K562 (cell line): ENCODE results near the gene CDKN1B. TPM values are rescaled to one million over a fixed set of nuclear protein-coding genes. Genes with fewer than 3 reads are reported as not detected.

Source experiments
- ATAC-seq: fragments of 200-7000 bp; cut with Tn5 transposase; 3 replicates; pipeline ENCODE4 v1.9.1; 2020; ENCODE audit warnings: moderate library complexity
- BruUV-seq: library from RNA; stranded (reverse); fragments of 400-500 nt; replicated peaks from 2 replicates; lab custom pipeline; 2021; lab: Mats Ljungman, UMichigan
- CTCF ChIA-PET: fragments of 300-600 bp; formaldehyde crosslinking; extraction: SDS; loops from one replicate; lab custom pipeline; 2021; ENCODE audit warnings: low intra/inter-chr PET ratio; lab: Yijun Ruan, JAX
- POLR2A ChIA-PET: fragments of 300-600, 350-650 bp; sonication (Branson Sonifier 250); formaldehyde crosslinking; extraction: SDS; loops from one replicate; lab custom pipeline; 2021; ENCODE audit warnings: antibody characterized with exemption, inconsistent platforms; lab: Yijun Ruan, JAX
- DNase-seq, 4 experiments: peaks; one replicate each; pipeline versions ENCODE4 v3.0.0 to v3.0.0-alpha.2; 2011 to 2018; ENCODE audit warnings: low spot score in 3 of 4, mixed read lengths in 3 of 4; ENCODE audit errors: extremely low read depth in 1 of 4
- FAIRE-seq: peaks from 2 replicates; lab custom pipeline; 2011; peaks lifted over from hg19 to GRCh38; lab: Jason Lieb, UNC
- H2AFZ ChIP-seq: 2 replicates; pipeline ENCODE4 v1.6.0; 2011; ENCODE audit warnings: low read depth, low read length, control low read depth, inconsistent platforms
- H3K27ac ChIP-seq: fragments of 200-600 bp; 3 replicates; pipeline ENCODE4 v1.8.0; 2011; ENCODE audit warnings: low read depth, mild to moderate bottlenecking, control low read depth, inconsistent platforms, low read length, moderate library complexity, mixed read lengths; ENCODE audit errors: extremely low read depth
- H3K27me3 ChIP-seq, 2 experiments: fragments of 300-600 bp in 1 of 2; 2 replicates in 1 of 2; 3 replicates in 1 of 2; pipeline versions ENCODE4 v1.6.0 to v1.8.0; 2011; ENCODE audit warnings: inconsistent platforms in 2 of 2, low read length in 2 of 2, mild to moderate bottlenecking in 1 of 2, mixed read lengths in 1 of 2, moderate library complexity in 1 of 2; ENCODE audit not compliant: control insufficient read depth in 2 of 2, insufficient read depth in 2 of 2
- H3K36me3 ChIP-seq: fragments of 300-600 bp; 3 replicates; pipeline ENCODE4 v1.8.0; 2011; ENCODE audit warnings: mild to moderate bottlenecking, low read length, inconsistent platforms; ENCODE audit not compliant: control insufficient read depth, insufficient read depth
- H3K4me1 ChIP-seq, 2 experiments: fragments of 200-600 bp in 1 of 2; replicated peaks in 1 of 2; 2 replicates in 1 of 2; 3 replicates in 1 of 2; pipeline versions ENCODE4 v1.5.1 to v1.8.0; 2011; ENCODE audit warnings: inconsistent platforms in 2 of 2, low read length in 2 of 2, mild to moderate bottlenecking in 1 of 2, mixed read lengths in 1 of 2, moderate library complexity in 1 of 2; ENCODE audit not compliant: control insufficient read depth in 2 of 2, insufficient read depth in 2 of 2
- H3K4me2 ChIP-seq: 2 replicates; pipeline ENCODE4 v1.6.1; 2011; ENCODE audit warnings: low read length, control low read depth, inconsistent platforms, mixed read lengths; ENCODE audit not compliant: insufficient read depth
- H3K4me3 ChIP-seq: fragments of 200-600 bp; sonication (generic), shearing (Covaris generic); 2 replicates; pipeline ENCODE4 v1.5.1; 2016; ENCODE audit warnings: control low read depth, inconsistent platforms
- H3K79me2 ChIP-seq: fragments of 200-600 bp; 3 replicates; pipeline ENCODE4 v1.8.0; 2011; ENCODE audit warnings: low read length, inconsistent platforms; ENCODE audit not compliant: control insufficient read depth, insufficient read depth
- H3K9ac ChIP-seq, 2 experiments: 2 replicates each; pipeline versions ENCODE4 v1.6.0 to v1.6.1; 2011; ENCODE audit warnings: low read depth in 2 of 2, low read length in 2 of 2, control low read depth in 1 of 2, inconsistent platforms in 1 of 2, mild to moderate bottlenecking in 1 of 2, mixed read lengths in 1 of 2; ENCODE audit not compliant: insufficient read depth in 1 of 2
- H3K9me1 ChIP-seq: one replicate; pipeline ENCODE4 v1.6.0; 2011; ENCODE audit warnings: inconsistent platforms, mild to moderate bottlenecking, low read length, moderate library complexity; ENCODE audit not compliant: control insufficient read depth, insufficient read depth
- H3K9me3 ChIP-seq: replicated peaks from 2 replicates; pipeline ENCODE4 v1.5.1; 2011; ENCODE audit warnings: low read depth, low read length, inconsistent platforms; ENCODE audit not compliant: control insufficient read depth, insufficient read depth
- H4K20me1 ChIP-seq: replicated peaks from 2 replicates; pipeline ENCODE4 v1.6.1; 2011; ENCODE audit warnings: low read length, inconsistent platforms, mixed read lengths; ENCODE audit not compliant: control insufficient read depth, insufficient read depth
- EP300 ChIP-seq: IDR thresholded peaks from 2 replicates; pipeline ENCODE4 v1.6.1; 2012; ENCODE audit warnings: low read length, improper control_type of control experiment
- GABPB1 ChIP-seq: sonication (generic); formaldehyde crosslinking; IDR thresholded peaks from 2 replicates; pipeline ENCODE4 v1.8.0; 2022; ENCODE audit warnings: mild to moderate bottlenecking, missing genetic modification reagents
- GATA2 ChIP-seq: sonication (generic); formaldehyde crosslinking; IDR thresholded peaks from 2 replicates; pipeline ENCODE4 v1.4.0; 2020; ENCODE audit warnings: mild to moderate bottlenecking, missing genetic modification reagents
- HMBOX1 ChIP-seq: sonication (generic); IDR thresholded peaks from 2 replicates; pipeline ENCODE4 v1.6.1; 2016
- JUND ChIP-seq, 2 experiments: IDR thresholded peaks; 2 replicates in 1 of 2; 3 replicates in 1 of 2; pipeline ENCODE4 v1.6.1; 2011; ENCODE audit warnings: borderline replicate concordance in 2 of 2, low read depth in 2 of 2, low read length in 2 of 2, improper control_type of control experiment in 1 of 2, missing biosample characterization in 1 of 2, missing genetic modification characterization in 1 of 2, missing genetic modification reagents in 1 of 2
- KDM1A ChIP-seq, 2 experiments: fragments of 450-650 bp; IDR thresholded peaks; 2 replicates each; pipeline ENCODE4 v1.6.1; 2016; ENCODE audit warnings: mild to moderate bottlenecking in 2 of 2
- LCOR ChIP-seq: sonication (generic); formaldehyde crosslinking; IDR thresholded peaks from 2 replicates; pipeline ENCODE4 v1.8.0; 2022; ENCODE audit warnings: mild to moderate bottlenecking, missing genetic modification reagents
- MAZ ChIP-seq, 2 experiments: fragments of 450-650 bp in 1 of 2; sonication (generic) in 1 of 2; formaldehyde crosslinking; IDR thresholded peaks in 1 of 2; conservative IDR thresholded peaks in 1 of 2; 2 replicates each; pipeline versions ENCODE4 v1.4.0 to v1.5.0; 2020; ENCODE audit warnings: mild to moderate bottlenecking in 1 of 2, missing genetic modification reagents in 1 of 2
- MYBL2 ChIP-seq, 2 experiments: fragments of 450-650 bp in 1 of 2; sonication (generic) in 1 of 2; formaldehyde crosslinking in 1 of 2; IDR thresholded peaks; 2 replicates each; pipeline versions ENCODE4 v1.6.1 to v1.8.1; 2017 to 2022; ENCODE audit warnings: borderline replicate concordance in 1 of 2, inconsistent platforms in 1 of 2, low read depth in 1 of 2, mild to moderate bottlenecking in 1 of 2, missing genetic modification reagents in 1 of 2, moderate library complexity in 1 of 2
- NR1H2 ChIP-seq: sonication (generic); formaldehyde crosslinking; IDR thresholded peaks from 2 replicates; pipeline ENCODE4 v1.4.0; 2020; ENCODE audit warnings: mild to moderate bottlenecking, missing genetic modification reagents
- RB1 ChIP-seq: fragments of 450-650 bp; IDR thresholded peaks from 2 replicates; pipeline ENCODE4 v1.6.1; 2017; ENCODE audit warnings: low read depth, mild to moderate bottlenecking
- RCOR1 ChIP-seq, 2 experiments: IDR thresholded peaks; 2 replicates each; pipeline ENCODE4 v1.6.1; 2012; ENCODE audit warnings: low read depth in 2 of 2, low read length in 2 of 2, borderline replicate concordance in 1 of 2, improper control_type of control experiment in 1 of 2
- STAT5B ChIP-seq: fragments of 250-450 bp; sonication (Bioruptor Pico); IDR thresholded peaks from 2 replicates; pipeline ENCODE4 v1.8.0; 2021; ENCODE audit warnings: mild to moderate bottlenecking, inconsistent platforms
- SUPT5H ChIP-seq: fragments of 450-650 bp; IDR thresholded peaks from 2 replicates; pipeline ENCODE4 v1.6.1; 2016
- TCF3 ChIP-seq: sonication (generic); formaldehyde crosslinking; IDR thresholded peaks from 2 replicates; pipeline ENCODE4 v1.4.0; 2020; ENCODE audit warnings: mild to moderate bottlenecking, missing genetic modification reagents
- ZBTB33 ChIP-seq: sonication (generic); formaldehyde crosslinking; IDR thresholded peaks from 2 replicates; pipeline ENCODE4 v1.8.1; 2023; ENCODE audit warnings: mild to moderate bottlenecking, missing genetic modification reagents
- ZNF384 ChIP-seq: IDR thresholded peaks from 2 replicates; pipeline ENCODE4 v1.6.1; 2012; ENCODE audit warnings: low read depth, low read length, improper control_type of control experiment
- WGBS: fragments of 100-300 bp; shearing (Covaris generic); methylation state at CpG from one replicate; pipeline ENCODE4 v1.1.6; 2016; ENCODE audit warnings: low coverage, mixed read lengths; ENCODE audit not compliant: insufficient coverage; ENCODE audit errors: missing lambda C conversion rate; 5-methylcytosine and 5-hydroxymethylcytosine counted together
- in situ Hi-C: fragments of 300-500 bp; cut with MboI; formaldehyde crosslinking; loops from 4 replicates; pipeline ENCODE4 v1.15.0; 2018; ENCODE audit warnings: inconsistent platforms, mixed read lengths
- intact Hi-C: fragments of 100-400 bp; cut with micrococcal nuclease; formaldehyde crosslinking; loops from 2 replicates; pipeline ENCODE4 v1.14.2; 2022
- polyA plus RNA-seq, 8 experiments: library from polyadenylated mRNA; depleted of rRNA in 4 of 8; stranded (reverse) in 5 of 8; unstranded in 3 of 8; fragments of >200 nt; fragmentation: Nextera tagmentation in 2 of 8; fragmentation: Illumina TruSeq in 1 of 8; extraction: Ambion mirVana in 2 of 8; extraction: Trizol in 1 of 8; gene quantifications; 2 replicates each; pipeline versions ENCODE4 v1.2.1 to v1.2.3, GENCODE V29; 2011 to 2014; ENCODE audit warnings: inconsistent platforms in 1 of 8, missing spikeins in 1 of 8
- total RNA-seq, 7 experiments: library from RNA; depleted of rRNA in 6 of 7; stranded (reverse); fragments of >200 nt in 6 of 7; fragmentation: Illumina TruSeq in 2 of 7; extraction: Trizol in 2 of 7; gene quantifications; 2 replicates each; pipeline versions ENCODE4 v1.2.1 to v1.2.3, GENCODE V29; 2011 to 2021; ENCODE audit warnings: low replicate concordance in 1 of 7

The CDKN1B gene
- total and polyA plus RNA-seq, 9 of the 15 experiments (the other 6 are each of a cell fraction or from before 2014, with no cell fraction given): 2.6 to 35.2 (median 15.5) TPM

GRCh38 chr12:12701457-12701856, 15.7 kb upstream of the CDKN1B start (continued):
- TF ChIP-seq MYBL2 (IDR thresholded peaks at IDR 0.05; ENCODE audit: low read depth): no peak
- no peak for TF ChIP-seq MYBL2 (CRISPR knock-in tag; IDR thresholded peaks at IDR 0.05; ENCODE audit: borderline replicate concordance)
- TF ChIP-seq HMBOX1: no peak
- TF ChIP-seq, all 486 proteins: peak for 0

GRCh38 chr12:12704593-12705230, 12.5 kb upstream of the CDKN1B start:
- WGBS: 17% methylated on average over 7 of the region's 7 CpGs
- ATAC-seq (peak; percentile 99), FAIRE-seq (peak; percentile 99), DNase-seq (peak; percentile 67 to 84 (median 72))
- Histone ChIP-seq H3K4me2 (no peak overlapping the region), H3K9me1 (no peaks in the 10 kb centered on the region), H2AFZ (peak overlapping the region; percentile 33; the same call in 1 of the 2 replicates), H3K9me3 (no peaks in the 10 kb centered on the region), H3K9ac (no peak overlapping the region), H3K4me1 (peaks cover 3 to 6% of the 10 kb centered on the region in 2 experiments; a peak in 2 of 5 replicates), H3K4me3 (no peak overlapping the region), H3K79me2 (no peaks in the 10 kb centered on the region), H3K36me3 (no peaks in the 10 kb centered on the region), H4K20me1 (no peaks in the 10 kb centered on the region), H3K27me3 (no peaks in the 10 kb centered on the region), H3K27ac (no peak overlapping the region)
- no TSS peak for BruUV-seq
- intact Hi-C loops (loop anchor here (1.0 to 10.0 kb wide), 6 partner anchors 47 to 1120 kb away; partner anchors contain the start of genes CREBL2 and DUSP16), in situ Hi-C loops (loop anchor here (10.0 to 25.0 kb wide), 3 partner anchors 330 to 1142 kb away; no protein-coding TSS in a partner anchor)
- CTCF ChIA-PET: interaction anchor here (0.5 to 3.3 kb wide), 11 partner anchors 10 to 1124 kb away, joined by 3 to 55 read pairs (median 5); no protein-coding TSS in a partner anchor
- POLR2A ChIA-PET: no interaction called here
- TF ChIP-seq GATA2: no peak
- TF ChIP-seq TCF3 (CRISPR knock-in tag): no peak
- no peak for TF ChIP-seq NR1H2 (CRISPR knock-in tag)
- no peak for TF ChIP-seq GABPB1
- TF ChIP-seq RCOR1 (IDR thresholded peaks at IDR 0.05; ENCODE audit: borderline replicate concordance in 1 of 2, low read depth in 2 of 2, low read length in 2 of 2): peak in 1 of 2 experiments; percentile 51; a peak in 1 of 4 replicates
- TF ChIP-seq JUND (IDR thresholded peaks at IDR 0.05; ENCODE audit: borderline replicate concordance, low read depth, low read length): peak; percentile 67
- TF ChIP-seq JUND (tag; IDR thresholded peaks at IDR 0.05; ENCODE audit: borderline replicate concordance, low read depth, low read length): no peak; the same call in 2 of the 3 replicates
- peak; percentile 16; the same call in 1 of the 2 replicates for TF ChIP-seq EP300
- TF ChIP-seq ZNF384: peak; percentile 67; the same call in 1 of the 2 replicates
- TF ChIP-seq ZBTB33: 0 out of 2 replicates have a peak, but pooled peaks have one; percentile 17
- no peak for TF ChIP-seq STAT5B
- TF ChIP-seq KDM1A (IDR thresholded peaks at IDR 0.05): peak in 1 of 2 experiments; percentile 50; a peak in 1 of 4 replicates
- peak; percentile 71; the same call in 1 of the 2 replicates for TF ChIP-seq LCOR
- no peak for TF ChIP-seq SUPT5H
- peak in 1 of 2 experiments; percentile 45; a peak in 1 of 4 replicates for TF ChIP-seq MAZ (CRISPR knock-in tag; conservative IDR thresholded peaks at IDR 0.05 in 1 of 2, IDR thresholded peaks at IDR 0.05 in 1 of 2)
- peak; percentile 44; the same call in 1 of the 2 replicates for TF ChIP-seq RB1
